HepG2 (cell line): ENCODE data around the gene PTPRH. TPM values are rescaled to one million over a fixed set of nuclear protein-coding genes. Genes with fewer than 3 reads are reported as not detected.

Experiments
- ATAC-seq: fragments of 200-7000 bp; cut with Tn5 transposase; 3 replicates; pipeline ENCODE4 v1.9.1; 2020; ENCODE audit warnings: mild to moderate bottlenecking, moderate library complexity
- BruUV-seq: library from RNA; stranded (reverse); fragments of 400-500 nt; replicated peaks from 2 replicates; lab custom pipeline; 2021; lab: Mats Ljungman, UMichigan
- CTCF ChIA-PET: fragments of 300-600 bp; formaldehyde crosslinking; extraction: SDS; loops from one replicate; lab custom pipeline; 2021; ENCODE audit warnings: low total read pairs, inconsistent platforms, low intra/inter-chr PET ratio; lab: Yijun Ruan, JAX
- POLR2A ChIA-PET: fragments of 350-600 bp; sonication (Branson Sonifier 250); formaldehyde crosslinking; loops from one replicate; lab custom pipeline; 2020; ENCODE audit warnings: antibody characterized with exemption, inconsistent platforms; lab: Yijun Ruan, JAX
- DNase-seq: peaks from one replicate; pipeline ENCODE4 v3.0.0-alpha.2; 2015; ENCODE audit warnings: low spot score
- FAIRE-seq: peaks from 3 replicates; lab custom pipeline; 2011; peaks lifted over from hg19 to GRCh38; lab: Jason Lieb, UNC
- H2AFZ ChIP-seq: one replicate; pipeline ENCODE4 v1.6.1; 2011; ENCODE audit warnings: low read length, inconsistent platforms
- H3K27ac ChIP-seq: fragments of 300-600 bp; 3 replicates; pipeline ENCODE4 v1.8.0; 2011; ENCODE audit warnings: mixed run types, mild to moderate bottlenecking, mixed read lengths, low read length, inconsistent platforms; ENCODE audit not compliant: insufficient read depth; ENCODE audit errors: extremely low read length
- H3K27me3 ChIP-seq, 2 experiments: fragments of 200-600 bp in 1 of 2; 2 replicates in 1 of 2; 3 replicates in 1 of 2; pipeline versions ENCODE4 v1.6.0 to v1.8.0; 2011; ENCODE audit warnings: low read length in 2 of 2, mild to moderate bottlenecking in 2 of 2, moderate library complexity in 2 of 2, inconsistent platforms in 1 of 2; ENCODE audit not compliant: insufficient read depth in 2 of 2, control insufficient read depth in 1 of 2
- H3K36me3 ChIP-seq, 2 experiments: fragments of 200-600 bp in 1 of 2; replicated peaks in 1 of 2; 2 replicates in 1 of 2; 3 replicates in 1 of 2; pipeline versions ENCODE4 v1.5.1 to v1.8.0; 2011; ENCODE audit warnings: low read length in 2 of 2, inconsistent platforms in 1 of 2; ENCODE audit not compliant: insufficient read depth in 2 of 2, control insufficient read depth in 1 of 2
- H3K4me1 ChIP-seq: 2 replicates; pipeline ENCODE4 v1.5.1; 2012; ENCODE audit warnings: low read length, inconsistent platforms; ENCODE audit not compliant: insufficient read depth
- H3K4me2 ChIP-seq: 2 replicates; pipeline ENCODE4 v1.6.0; 2011; ENCODE audit warnings: low read depth, low read length, inconsistent platforms
- H3K4me3 ChIP-seq, 3 experiments: fragments of 200-600 bp in 1 of 3; sonication (generic), shearing (Covaris generic) in 1 of 3; replicated peaks in 1 of 3; 2 replicates each; pipeline ENCODE4 v1.5.1; 2011 to 2016; ENCODE audit warnings: low read length in 3 of 3, inconsistent platforms in 2 of 3, low read depth in 2 of 3, mild to moderate bottlenecking in 2 of 3, control low read depth in 1 of 3, mixed read lengths in 1 of 3; ENCODE audit not compliant: insufficient read depth in 1 of 3
- H3K79me2 ChIP-seq: one replicate; pipeline ENCODE4 v1.6.1; 2011; ENCODE audit warnings: low read length, inconsistent platforms; ENCODE audit not compliant: insufficient read depth
- H3K9ac ChIP-seq: 2 replicates; pipeline ENCODE4 v1.6.0; 2011; ENCODE audit warnings: mild to moderate bottlenecking, low read depth, low read length, inconsistent platforms; ENCODE audit not compliant: insufficient read depth
- H3K9me3 ChIP-seq: 2 replicates; pipeline ENCODE4 v1.5.1; 2012; ENCODE audit warnings: mild to moderate bottlenecking, low read length
- H4K20me1 ChIP-seq: 2 replicates; pipeline ENCODE4 v1.6.0; 2011; ENCODE audit warnings: inconsistent platforms, mild to moderate bottlenecking, low read length, moderate library complexity; ENCODE audit not compliant: insufficient read depth
- BATF2 ChIP-seq: sonication (generic); formaldehyde crosslinking; IDR thresholded peaks from 2 replicates; pipeline ENCODE4 v1.8.0; 2022; ENCODE audit warnings: mild to moderate bottlenecking, missing genetic modification reagents, moderate library complexity
- DNMT1 ChIP-seq: sonication (generic); formaldehyde crosslinking; IDR thresholded peaks from 2 replicates; pipeline ENCODE4 v1.5.1; 2020; ENCODE audit warnings: mild to moderate bottlenecking, missing genetic modification reagents
- FOXA1 ChIP-seq, 2 experiments: fragments of 450-650 bp in 1 of 2; sonication (generic) in 1 of 2; formaldehyde crosslinking in 1 of 2; IDR thresholded peaks; 2 replicates each; pipeline versions ENCODE4 v1.4.0 to v1.6.1; 2016 to 2020; ENCODE audit warnings: missing genetic modification reagents in 1 of 2
- IKZF4 ChIP-seq: sonication (generic); formaldehyde crosslinking; IDR thresholded peaks from 2 replicates; pipeline ENCODE4 v1.5.1; 2020; ENCODE audit warnings: borderline replicate concordance, mild to moderate bottlenecking, low read depth, missing genetic modification reagents; ENCODE audit errors: not compliant biosample characterization
- ZNF512 ChIP-seq: sonication (generic); formaldehyde crosslinking; IDR thresholded peaks from 2 replicates; pipeline ENCODE4 v1.4.0; 2020; ENCODE audit warnings: mild to moderate bottlenecking, missing genetic modification reagents
- ZNF546 ChIP-seq: sonication (generic); formaldehyde crosslinking; conservative IDR thresholded peaks from 2 replicates; pipeline ENCODE4 v1.8.1; 2023; ENCODE audit warnings: mild to moderate bottlenecking, missing genetic modification reagents
- WGBS: methylation state at CpG from one replicate; pipeline ENCODE4 v1.1.6; 2017; ENCODE audit warnings: low lambda C conversion rate; 5-methylcytosine and 5-hydroxymethylcytosine counted together
- in situ Hi-C: cut with HindIII; loops from 2 replicates; pipeline ENCODE4 v1.10.0; 2017; ENCODE audit warnings: low pct_unique_long_range_greater_than_20kb; ENCODE audit not compliant: extremely low pct_ligation_motif_present
- intact Hi-C: fragments of 100-400 bp; cut with micrococcal nuclease; formaldehyde crosslinking; loops from one replicate; pipeline ENCODE4 v1.10.0; 2022; ENCODE audit not compliant: unreplicated experiment
- polyA plus RNA-seq, 8 experiments: library from polyadenylated mRNA; depleted of rRNA in 3 of 8; stranded (reverse) in 7 of 8; unstranded in 1 of 8; fragments of >200 nt; fragmentation: Illumina TruSeq in 4 of 8; extraction: Trizol in 4 of 8; gene quantifications; 2 replicates each; pipeline versions ENCODE4 v1.2.1 to v1.2.3, GENCODE V29; 2011 to 2016; ENCODE audit warnings: low read depth in 4 of 8, missing spikeins in 1 of 8, mixed read lengths in 1 of 8; ENCODE audit not compliant: insufficient read depth in 1 of 8
- total RNA-seq, 5 experiments: library from RNA; depleted of rRNA; stranded (reverse); fragments of >200 nt; fragmentation: Illumina TruSeq; extraction: Trizol; gene quantifications; 2 replicates each; pipeline ENCODE4 v1.2.3, GENCODE V29; 2016; ENCODE audit warnings: low read depth in 1 of 5
- TF ChIP-seq, protein P1 (sequence below): sonication (generic); formaldehyde crosslinking; IDR thresholded peaks from 2 replicates; pipeline ENCODE4 v1.5.1; 2020; ENCODE audit warnings: mild to moderate bottlenecking, missing genetic modification reagents, moderate library complexity

The PTPRH gene
- total and polyA plus RNA-seq, 2 of the 13 experiments (the other 11 are each of a cell fraction or from before 2014, with no cell fraction given): 14.7 to 125 TPM

DNA sequence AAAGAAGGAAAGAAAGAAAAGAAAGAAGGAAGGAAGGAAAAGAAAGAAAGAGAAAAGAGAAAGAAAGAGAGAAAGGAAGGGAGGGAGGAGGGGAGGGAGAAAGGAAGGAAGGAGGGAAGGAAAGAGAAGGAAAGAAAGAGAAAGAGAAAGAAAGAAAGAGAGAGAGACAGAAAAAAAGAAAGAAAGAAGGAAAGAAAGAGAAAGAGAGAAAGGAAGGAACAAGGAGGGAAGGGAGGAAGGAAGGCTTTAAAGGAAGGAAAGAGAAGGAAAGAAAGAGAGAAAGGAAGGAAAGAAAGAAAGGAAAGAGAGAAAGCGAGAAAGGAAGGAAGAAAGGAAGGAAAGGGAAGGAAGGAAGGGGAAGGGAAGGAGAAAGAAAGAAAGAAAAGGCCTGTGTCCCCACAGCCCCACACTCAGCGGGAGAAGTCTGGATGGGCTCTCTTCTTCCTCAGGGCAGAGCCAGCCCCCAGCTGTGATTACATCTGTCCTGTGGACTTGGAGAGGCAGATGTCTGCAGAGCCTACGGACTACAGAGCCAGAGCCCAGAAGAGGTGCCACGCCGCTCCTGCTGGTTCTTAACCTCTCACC is 9.6 kb downstream of the PTPRH start:
- in situ Hi-C loops: no loop called here
- H3K4me3 ChIP-seq: no peak overlapping the region
- ATAC-seq (no peak), DNase-seq (no peak), FAIRE-seq (no peak)
- intact Hi-C loops: no loop called here
- H3K9ac ChIP-seq: no peak overlapping the region
- H3K9me3 ChIP-seq: no peaks in the 10 kb centered on the region
- no peak overlapping the region for H3K27ac ChIP-seq
- BruUV-seq: no TSS peak
- CTCF ChIA-PET: no interaction called here
- H3K79me2 ChIP-seq: peaks cover 2% of the 10 kb centered on the region
- TF ChIP-seq BATF2 (no peak), ZNF512 (CRISPR knock-in tag) (0 out of 2 replicates have a peak, but pooled peaks have one; percentile 54), FOXA1 (IDR thresholded peaks at IDR 0.05) (0 out of 2 replicates have a peak, but pooled peaks have one; percentile 26), FOXA1 (CRISPR knock-in tag; IDR thresholded peaks at IDR 0.05) (no peak)
- TF ChIP-seq, all 625 proteins: peak for 2
- Histone ChIP-seq H2AFZ (no peak overlapping the region), H4K20me1 (peaks cover 8% of the 10 kb centered on the region; the same call in 1 of the 2 replicates), H3K27me3 (no peaks in the 10 kb centered on the region), H3K36me3 (peaks cover 28 to 79% of the 10 kb centered on the region in 2 experiments), H3K4me1 (peaks cover 17% of the 10 kb centered on the region), H3K4me2 (no peak overlapping the region)
- POLR2A ChIA-PET: interaction anchor here (1.8 kb wide), 1 partner anchor 10 kb away, joined by 8 read pairs; the partner anchor contains the start of gene PTPRH
- 94% methylated on average over 2 of the region's 5 CpGs for WGBS

- ChIA-PET CTCF (no interaction called here), POLR2A (interaction anchor here (0.8 to 6.1 kb wide), 4 partner anchors 8 to 209 kb away, joined by 4 to 28 read pairs (median 6); partner anchors contain the start of genes PTPRH and UBE2S)
- no TSS peak for BruUV-seq
- Histone ChIP-seq H3K4me1 (peaks cover 7% of the 10 kb centered on the region), H2AFZ (no peak overlapping the region), H3K9me3 (no peaks in the 10 kb centered on the region), H3K27ac (no peak overlapping the region), H3K9ac (no peak overlapping the region), H3K79me2 (no peaks in the 10 kb centered on the region), H3K4me3 (no peak overlapping the region), H4K20me1 (peaks cover 4% of the 10 kb centered on the region; the same call in 1 of the 2 replicates), H3K36me3 (peaks cover 25 to 73% of the 10 kb centered on the region in 2 experiments), H3K27me3 (no peaks in the 10 kb centered on the region), H3K4me2 (no peak overlapping the region)
- ATAC-seq (no peak; the same call in 2 of the 3 replicates), FAIRE-seq (no peak), DNase-seq (no peak)
- 94% methylated on average over 2 of the region's 5 CpGs for WGBS
- intact Hi-C loops: no loop called here
- in situ Hi-C loops: no loop called here
- no peak for TF ChIP-seq ZNF546
- TF ChIP-seq, protein P1, sequence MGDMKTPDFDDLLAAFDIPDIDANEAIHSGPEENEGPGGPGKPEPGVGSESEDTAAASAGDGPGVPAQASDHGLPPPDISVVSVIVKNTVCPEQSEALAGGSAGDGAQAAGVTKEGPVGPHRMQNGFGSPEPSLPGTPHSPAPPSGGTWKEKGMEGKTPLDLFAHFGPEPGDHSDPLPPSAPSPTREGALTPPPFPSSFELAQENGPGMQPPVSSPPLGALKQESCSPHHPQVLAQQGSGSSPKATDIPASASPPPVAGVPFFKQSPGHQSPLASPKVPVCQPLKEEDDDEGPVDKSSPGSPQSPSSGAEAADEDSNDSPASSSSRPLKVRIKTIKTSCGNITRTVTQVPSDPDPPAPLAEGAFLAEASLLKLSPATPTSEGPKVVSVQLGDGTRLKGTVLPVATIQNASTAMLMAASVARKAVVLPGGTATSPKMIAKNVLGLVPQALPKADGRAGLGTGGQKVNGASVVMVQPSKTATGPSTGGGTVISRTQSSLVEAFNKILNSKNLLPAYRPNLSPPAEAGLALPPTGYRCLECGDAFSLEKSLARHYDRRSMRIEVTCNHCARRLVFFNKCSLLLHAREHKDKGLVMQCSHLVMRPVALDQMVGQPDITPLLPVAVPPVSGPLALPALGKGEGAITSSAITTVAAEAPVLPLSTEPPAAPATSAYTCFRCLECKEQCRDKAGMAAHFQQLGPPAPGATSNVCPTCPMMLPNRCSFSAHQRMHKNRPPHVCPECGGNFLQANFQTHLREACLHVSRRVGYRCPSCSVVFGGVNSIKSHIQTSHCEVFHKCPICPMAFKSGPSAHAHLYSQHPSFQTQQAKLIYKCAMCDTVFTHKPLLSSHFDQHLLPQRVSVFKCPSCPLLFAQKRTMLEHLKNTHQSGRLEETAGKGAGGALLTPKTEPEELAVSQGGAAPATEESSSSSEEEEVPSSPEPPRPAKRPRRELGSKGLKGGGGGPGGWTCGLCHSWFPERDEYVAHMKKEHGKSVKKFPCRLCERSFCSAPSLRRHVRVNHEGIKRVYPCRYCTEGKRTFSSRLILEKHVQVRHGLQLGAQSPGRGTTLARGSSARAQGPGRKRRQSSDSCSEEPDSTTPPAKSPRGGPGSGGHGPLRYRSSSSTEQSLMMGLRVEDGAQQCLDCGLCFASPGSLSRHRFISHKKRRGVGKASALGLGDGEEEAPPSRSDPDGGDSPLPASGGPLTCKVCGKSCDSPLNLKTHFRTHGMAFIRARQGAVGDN (CRISPR knock-in tag): 0 out of 2 replicates have a peak, but pooled peaks have one; percentile 18
- no peak for TF ChIP-seq IKZF4 (CRISPR knock-in tag)
- TF ChIP-seq DNMT1 (CRISPR knock-in tag): no peak
Measured at GRCh38 chr19:55198651-55199050, 10.7 kb downstream of the PTPRH start.
